ENCODE data around the gene LRRC37A3.
"Not testable (repeated sequence)": the region's sequence is repeated elsewhere in the genome, so short reads cannot be mapped to it uniquely, and the experiment has no call there.

LRRC37A3 gene

GRCh38 chr17:64925244-64925643, 6.0 kb upstream of the LRRC37A3 start:
- DNase-seq (ENCODE audit: low spot score) = not testable (repeated sequence)

- not testable (repeated sequence) for DNase-seq (ENCODE audit: low spot score)
Observed at GRCh38 chr17:64923051-64923568, 3.8 kb upstream of the LRRC37A3 start.

- no peak for DNase-seq (ENCODE audit: low spot score)
Observed at GRCh38 chr17:64920419-64921172, 1.3 kb upstream of the LRRC37A3 start.

GRCh38 chr17:64920026-64920418, 744 bp upstream of the LRRC37A3 start:
- DNase-seq (ENCODE audit: low spot score) = no peak

GRCh38 chr17:64918842-64919288, 413 bp downstream of the LRRC37A3 start:
- DNase-seq (ENCODE audit: low spot score) = not testable (repeated sequence)

DNA sequence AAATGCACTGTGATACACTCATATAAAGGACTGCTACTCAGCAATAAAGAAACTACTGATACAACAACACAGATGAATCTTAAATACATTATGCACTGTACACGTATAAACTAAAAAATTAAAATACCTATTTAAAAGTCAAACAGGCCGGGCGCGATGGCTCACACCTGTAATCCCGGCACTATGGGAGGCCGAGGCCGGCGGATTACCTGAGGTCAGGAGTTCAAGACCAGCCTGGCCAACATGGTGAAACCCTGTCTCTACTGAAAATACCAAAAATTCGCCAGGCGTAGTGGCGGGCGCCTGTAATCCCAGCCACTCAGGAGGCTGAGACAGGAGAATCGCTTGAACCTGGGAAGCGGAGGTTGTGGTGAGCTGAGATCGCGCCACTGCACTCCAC, 1.7 kb downstream of the LRRC37A3 start:
- DNase-seq (ENCODE audit: low spot score) = not testable (repeated sequence)

DNA sequence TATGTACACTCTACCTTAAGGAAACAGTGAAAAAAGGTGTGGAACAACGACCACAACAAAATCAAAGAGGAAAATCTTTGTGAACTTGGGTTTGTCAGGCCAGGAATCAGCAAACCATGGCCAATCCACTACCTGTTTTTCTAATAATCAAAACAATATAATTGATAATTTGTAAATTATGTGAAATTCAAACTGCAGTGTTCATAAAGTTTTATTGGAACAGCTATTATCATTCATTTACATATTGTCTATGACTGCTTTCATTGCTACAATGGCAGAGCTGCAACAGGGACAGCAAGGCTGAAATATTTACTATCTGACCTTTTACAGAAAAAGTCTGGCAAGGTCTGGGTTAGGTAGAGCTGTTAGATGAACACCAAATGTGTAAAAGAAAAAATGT, 4.0 kb downstream of the LRRC37A3 start:
- not testable (repeated sequence) for DNase-seq (ENCODE audit: low spot score)

GRCh38 chr17:64910191-64910514, 9.1 kb downstream of the LRRC37A3 start:
- DNase-seq (ENCODE audit: low spot score) = not testable (repeated sequence)

GRCh38 chr17:64909511-64910190, 9.6 kb downstream of the LRRC37A3 start:
- DNase-seq (ENCODE audit: low spot score) = not testable (repeated sequence)

DNA sequence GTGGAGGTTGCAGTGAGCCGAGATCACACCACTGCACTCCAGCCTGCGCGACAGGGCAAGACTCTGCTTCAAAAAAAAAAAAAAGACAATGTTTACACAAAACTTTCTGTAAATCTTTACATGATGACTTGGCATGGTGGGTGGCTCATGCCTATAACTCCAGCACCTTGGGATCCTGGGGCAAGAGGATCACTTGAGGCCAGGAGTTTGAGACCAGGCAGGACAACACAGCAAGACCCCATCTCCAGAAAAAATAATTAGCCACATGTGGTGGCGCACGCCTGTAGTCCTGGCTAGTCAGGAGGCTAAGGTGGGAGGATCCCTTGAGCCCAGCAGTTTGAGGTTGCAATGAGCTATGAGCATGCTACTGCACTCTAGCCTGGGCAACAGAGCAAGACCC, 15.2 kb downstream of the LRRC37A3 start:
- DNase-seq (ENCODE audit: low spot score) = not testable (repeated sequence)

GRCh38 chr17:64897136-64897535, 22.1 kb downstream of the LRRC37A3 start:
- DNase-seq (ENCODE audit: low spot score) = not testable (repeated sequence)

DNA sequence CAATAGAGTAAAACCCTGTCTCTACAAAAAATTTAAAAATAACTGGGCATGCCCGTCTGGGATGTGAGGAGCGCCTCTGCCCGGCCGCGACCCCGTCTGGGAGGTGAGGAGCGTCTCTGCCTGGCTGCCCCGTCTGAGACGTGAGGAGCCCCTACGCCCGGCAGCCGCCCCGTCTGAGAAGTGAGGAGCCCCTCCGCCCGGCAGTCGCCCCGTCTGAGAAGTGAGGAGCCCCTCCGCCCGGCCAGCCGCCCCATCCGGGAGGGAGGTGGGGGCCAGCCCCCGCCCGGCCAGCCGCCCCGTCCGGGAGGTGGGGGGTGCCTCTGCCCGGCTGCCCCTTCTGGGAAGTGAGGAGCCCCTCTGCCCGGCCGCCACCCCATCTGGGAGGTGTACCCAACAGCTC, 45.1 kb downstream of the LRRC37A3 start:
- not testable (repeated sequence) for DNase-seq (ENCODE audit: low spot score)

- peak; percentile 15 for DNase-seq (ENCODE audit: low spot score)
Observed at GRCh38 chr17:64847504-64848466, 71.5 kb downstream of the LRRC37A3 start.

DNA sequence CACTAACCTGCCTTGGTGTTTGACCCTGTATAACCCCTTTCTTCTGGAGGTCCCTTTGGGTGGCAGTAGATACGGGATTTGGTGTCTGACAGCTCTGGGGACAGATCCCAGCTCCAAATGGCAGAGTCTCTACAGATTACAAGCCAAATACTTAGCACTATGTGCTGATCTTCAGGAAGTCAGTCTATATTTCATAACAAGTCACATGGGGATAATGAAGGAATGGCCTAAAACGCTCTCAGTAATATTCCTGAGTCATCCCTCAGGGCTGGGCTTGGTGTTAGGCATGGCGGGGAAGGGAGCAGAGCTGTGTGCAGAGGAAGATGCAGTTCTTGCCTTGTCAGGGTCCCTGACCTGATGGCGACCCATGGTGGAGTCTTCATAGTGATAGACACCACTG, 72.4 kb downstream of the LRRC37A3 start:
- not testable (repeated sequence) for DNase-seq (ENCODE audit: low spot score)

- DNase-seq (ENCODE audit: low spot score) = not testable (repeated sequence)
Observed at GRCh38 chr17:64843918-64844317, 75.4 kb downstream of the LRRC37A3 start.

DNA sequence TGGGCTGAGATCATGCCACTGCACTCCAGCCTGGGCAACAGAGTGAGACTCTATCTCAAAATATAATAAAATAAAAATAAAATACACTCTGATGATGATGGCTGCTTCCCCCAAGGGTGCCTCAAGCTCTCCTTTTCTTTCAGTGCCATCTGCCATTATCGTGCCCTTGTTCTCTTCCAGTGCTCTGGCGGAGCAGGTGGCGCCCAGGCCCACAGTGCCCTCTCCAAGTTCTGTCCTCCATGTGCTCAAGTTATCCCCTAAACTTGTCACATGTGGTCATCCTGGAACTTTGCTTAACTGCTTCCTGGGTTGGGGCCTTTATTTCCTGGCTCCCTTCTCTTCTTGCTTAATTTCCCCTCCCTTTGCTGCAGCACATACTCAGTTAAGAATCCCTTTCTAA, 76.4 kb downstream of the LRRC37A3 start:
- not testable (repeated sequence) for DNase-seq (ENCODE audit: low spot score)

DNA sequence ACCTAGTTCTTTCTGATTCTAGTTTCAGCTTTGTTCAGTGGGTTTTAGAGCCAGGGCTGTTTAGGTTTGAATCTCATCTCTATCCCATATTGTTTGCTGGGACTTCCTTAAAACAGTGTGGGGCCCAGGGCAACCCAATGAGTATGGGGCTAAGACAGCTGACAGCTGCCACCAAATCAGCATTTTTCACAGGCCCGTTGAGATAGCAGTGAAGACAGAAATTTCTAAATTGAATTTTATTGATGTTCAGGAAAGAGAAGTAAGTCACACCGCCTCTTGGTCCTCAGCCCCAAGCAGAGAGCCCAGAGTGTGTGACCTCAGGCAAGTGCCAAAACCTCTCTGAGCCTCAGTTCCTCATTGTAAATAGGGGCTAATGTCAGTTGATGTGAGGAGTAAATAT, 78.3 kb downstream of the LRRC37A3 start:
- not testable (repeated sequence) for DNase-seq (ENCODE audit: low spot score)

GRCh38 chr17:64838513-64838912, 80.8 kb downstream of the LRRC37A3 start:
- not testable (repeated sequence) for DNase-seq (ENCODE audit: low spot score)

DNA sequence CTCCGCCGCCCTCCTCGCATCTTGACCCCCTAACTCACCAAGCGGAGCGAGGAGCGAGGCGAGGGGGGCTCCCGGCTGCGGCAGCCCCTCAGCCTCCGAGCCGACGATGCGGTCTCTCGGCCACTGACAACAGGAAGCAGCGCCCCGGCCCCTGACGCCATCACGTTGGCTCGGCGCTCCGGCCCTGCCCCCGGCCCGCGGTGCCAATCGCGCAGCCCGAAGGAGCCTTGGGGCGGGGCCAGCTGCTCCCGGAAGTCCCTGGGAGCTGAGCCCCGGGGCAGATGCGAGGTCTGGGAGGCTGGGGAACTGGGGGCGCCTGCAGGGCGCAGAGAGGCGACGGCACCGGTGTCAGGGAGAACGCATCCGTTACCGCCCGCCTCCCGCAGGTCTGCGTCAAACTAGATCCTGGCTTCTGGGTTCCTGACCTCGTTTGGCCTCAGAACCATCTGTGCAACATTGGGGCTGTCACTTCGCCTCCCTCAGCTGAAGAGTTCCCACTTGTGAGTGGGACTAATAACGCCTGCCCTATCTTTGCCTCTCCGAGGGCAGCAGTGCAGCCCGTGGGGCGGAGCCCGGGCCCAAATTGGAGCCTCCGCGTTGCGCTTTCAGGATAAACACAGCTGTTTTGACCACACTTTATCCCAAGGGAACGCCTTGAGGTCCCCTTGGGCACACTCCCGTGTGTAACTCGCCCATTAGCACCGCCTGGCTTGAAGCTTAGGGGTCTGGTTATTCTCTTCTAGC, 82.1 kb downstream of the LRRC37A3 start:
- peak; percentile 73 for DNase-seq (ENCODE audit: low spot score)

DNA sequence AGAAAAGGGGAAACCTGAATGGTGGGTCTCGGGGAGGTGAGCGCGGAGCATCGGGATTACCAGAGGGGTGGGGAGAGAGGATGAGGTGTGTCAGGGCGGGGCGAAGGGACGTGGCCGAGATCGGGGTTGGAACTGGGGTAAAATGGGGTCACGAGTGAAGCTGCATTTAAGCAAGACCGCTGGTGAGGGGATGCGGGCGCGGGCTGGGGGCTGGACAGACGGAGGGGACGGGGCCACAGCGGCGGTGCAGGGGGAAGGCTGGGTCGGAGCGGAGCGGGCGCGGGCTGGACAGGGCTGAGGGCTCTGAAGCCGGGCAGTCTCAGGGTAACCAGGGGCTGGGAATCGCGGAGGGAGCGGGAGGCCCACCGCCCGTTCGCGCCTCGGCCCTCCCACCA, 82.7 kb downstream of the LRRC37A3 start:
- not testable (repeated sequence) for DNase-seq (ENCODE audit: low spot score)

GRCh38 chr17:64834060-64834459, 85.2 kb downstream of the LRRC37A3 start:
- DNase-seq (ENCODE audit: low spot score) = peak; percentile 54

Data from AG08395 (cell line).